Endothelial cell of umbilical vein (primary cell): ENCODE measurements around the gene C1QA. TPM values are rescaled to one million over a fixed set of nuclear protein-coding genes. Genes with fewer than 3 reads are reported as not detected.

Experiments used
- BruUV-seq: library from RNA; stranded (reverse); fragments of 400-500 nt; replicated peaks from 2 replicates; lab custom pipeline; 2021; lab: Mats Ljungman, UMichigan
- CTCF ChIA-PET: fragments of 300-600, 350-600 bp; sonication (Branson Sonifier 250); formaldehyde crosslinking; loops from one replicate; lab custom pipeline; 2021; ENCODE audit warnings: antibody characterized with exemption, inconsistent platforms; lab: Charles Lee
- POLR2A ChIA-PET: fragments of 300-600, 350-600 bp; sonication (Branson Sonifier 250); formaldehyde crosslinking; loops from one replicate; lab custom pipeline; 2021; ENCODE audit warnings: antibody characterized with exemption, inconsistent platforms; lab: Charles Lee
- DNase-seq: peaks from one replicate; pipeline ENCODE4 v3.0.0-alpha.2; 2011; ENCODE audit warnings: low read depth, low spot score
- FAIRE-seq: peaks from 2 replicates; lab custom pipeline; 2011; peaks lifted over from hg19 to GRCh38; lab: Jason Lieb, UNC
- H2AFZ ChIP-seq: 2 replicates; pipeline ENCODE4 v1.6.0; 2012; ENCODE audit warnings: low read depth, low read length, control low read depth, inconsistent platforms
- H3K27ac ChIP-seq: 2 replicates; pipeline ENCODE4 v1.5.1; 2011; ENCODE audit warnings: low read depth, mild to moderate bottlenecking, control low read depth, low read length, moderate library complexity; ENCODE audit not compliant: insufficient read depth
- H3K27me3 ChIP-seq, 2 experiments: 2 replicates each; pipeline versions ENCODE4 v1.6.0 to v1.6.1; 2011; ENCODE audit warnings: low read length in 2 of 2, mixed read lengths in 1 of 2; ENCODE audit not compliant: control insufficient read depth in 2 of 2, insufficient read depth in 2 of 2
- H3K36me3 ChIP-seq, 2 experiments: 2 replicates in 1 of 2; 3 replicates in 1 of 2; pipeline ENCODE4 v1.5.1; 2011; ENCODE audit warnings: low read length in 2 of 2, mild to moderate bottlenecking in 1 of 2, moderate library complexity in 1 of 2; ENCODE audit not compliant: control insufficient read depth in 2 of 2, insufficient read depth in 2 of 2; ENCODE audit errors: extremely low read depth in 1 of 2
- H3K4me1 ChIP-seq: 3 replicates; pipeline ENCODE4 v1.5.1; 2011; ENCODE audit warnings: mild to moderate bottlenecking, low read length; ENCODE audit not compliant: control insufficient read depth, insufficient read depth; ENCODE audit errors: extremely low read depth
- H3K4me2 ChIP-seq: 2 replicates; pipeline ENCODE4 v1.6.1; 2011; ENCODE audit warnings: low read length, control low read depth, mixed read lengths; ENCODE audit not compliant: insufficient read depth
- H3K4me3 ChIP-seq, 3 experiments: fragments of 200-600 bp in 1 of 3; sonication (generic), shearing (Covaris generic) in 1 of 3; replicated peaks in 1 of 3; 2 replicates each; pipeline ENCODE4 v1.5.1; 2011 to 2016; ENCODE audit warnings: control low read depth in 3 of 3, low read length in 3 of 3, mild to moderate bottlenecking in 2 of 3, inconsistent platforms in 1 of 3, low read depth in 1 of 3, moderate library complexity in 1 of 3; ENCODE audit not compliant: insufficient read depth in 1 of 3
- H3K79me2 ChIP-seq: 2 replicates; pipeline ENCODE4 v1.6.0; 2012; ENCODE audit warnings: low read length, inconsistent platforms; ENCODE audit not compliant: control insufficient read depth, insufficient read depth
- H3K9ac ChIP-seq: replicated peaks from 2 replicates; pipeline ENCODE3; 2011; ENCODE audit warnings: low read length, control low read depth; ENCODE audit not compliant: insufficient read depth; ENCODE audit errors: extremely low read depth
- H3K9me1 ChIP-seq: replicated peaks from 3 replicates; pipeline ENCODE4 v1.6.0; 2011; ENCODE audit warnings: mild to moderate bottlenecking, low read length; ENCODE audit not compliant: control insufficient read depth, insufficient read depth; ENCODE audit errors: extremely low read depth
- H3K9me3 ChIP-seq: replicated peaks from 2 replicates; pipeline ENCODE4 v1.5.1; 2012; ENCODE audit warnings: low read length, inconsistent platforms; ENCODE audit not compliant: control insufficient read depth, insufficient read depth
- H4K20me1 ChIP-seq: replicated peaks from 2 replicates; pipeline ENCODE3; 2011; ENCODE audit warnings: mild to moderate bottlenecking, low read length; ENCODE audit not compliant: control insufficient read depth, insufficient read depth; ENCODE audit errors: extremely low read depth
- CTCF ChIP-seq, 2 donors: IDR thresholded peaks; 1 replicate in 1 of 2; 2 replicates in 1 of 2; pipeline ENCODE4 v1.5.1; 2011; ENCODE audit warnings: low read length in 2 of 2, mild to moderate bottlenecking in 2 of 2, moderate library complexity in 2 of 2, control low read depth in 1 of 2, inconsistent platforms in 1 of 2, low read depth in 1 of 2; ENCODE audit not compliant: insufficient read depth in 1 of 2; ENCODE audit errors: extremely low read depth in 1 of 2
- EZH2 ChIP-seq: IDR thresholded peaks from 2 replicates; pipeline ENCODE4 v1.6.1; 2012; ENCODE audit warnings: borderline replicate concordance, low read depth, mild to moderate bottlenecking, moderate library complexity, low read length, inconsistent platforms; ENCODE audit not compliant: severe bottlenecking
- FOS ChIP-seq: IDR thresholded peaks from 2 replicates; pipeline ENCODE4 v1.6.1; 2011; ENCODE audit warnings: mild to moderate bottlenecking, low read length, moderate library complexity, borderline replicate concordance; ENCODE audit not compliant: insufficient read depth
- GATA2 ChIP-seq: IDR thresholded peaks from 2 replicates; pipeline ENCODE4 v1.7.0; 2011; ENCODE audit warnings: low read depth, mild to moderate bottlenecking, moderate library complexity, mixed read lengths, low read length; ENCODE audit not compliant: insufficient read length, insufficient read depth
- dilution Hi-C: fragments of 300-500 bp; cut with MboI; formaldehyde crosslinking; loops from one replicate; pipeline ENCODE4 v1.15.0; 2019; ENCODE audit warnings: low sequenced_read_pairs; ENCODE audit not compliant: extremely low pct_ligation_motif_present
- intact Hi-C: fragments of 100-400 bp; cut with micrococcal nuclease; formaldehyde crosslinking; loops from one replicate; pipeline ENCODE4 v1.10.0; 2022
- polyA plus RNA-seq, 4 experiments: library from polyadenylated mRNA; depleted of rRNA in 3 of 4; stranded (reverse) in 3 of 4; unstranded in 1 of 4; fragments of >200 nt; gene quantifications; 2 replicates each; pipeline versions ENCODE4 v1.2.1 to v1.2.3, GENCODE V29; 2011 to 2012; ENCODE audit warnings: missing spikeins in 1 of 4
- total RNA-seq: library from RNA; stranded (reverse); gene quantifications from 2 replicates; pipeline ENCODE4 v1.2.3, GENCODE V29; 2021

Gene C1QA
- total and polyA plus RNA-seq, 2 donors (not counting 3 experiments of a cell fraction or from before 2014, with no cell fraction given): not detected

- Histone ChIP-seq H3K27me3 (peaks cover 0 to 3% of the 10 kb centered on the region in 2 experiments), H3K4me1 (no peaks in the 10 kb centered on the region), H3K36me3 (no peaks in the 10 kb centered on the region), H2AFZ (no peak overlapping the region), H3K9me3 (no peaks in the 10 kb centered on the region), H3K9ac (no peak overlapping the region), H3K4me3 (no peak overlapping the region), H3K79me2 (no peaks in the 10 kb centered on the region), H4K20me1 (no peaks in the 10 kb centered on the region), H3K4me2 (no peak overlapping the region), H3K27ac (no peak overlapping the region), H3K9me1 (no peaks in the 10 kb centered on the region)
- intact Hi-C loops (loop anchor here (5.0 kb wide), 1 partner anchor 944 kb away; no protein-coding TSS in a partner anchor), dilution Hi-C loops (no loop called here)
- no peak for FAIRE-seq
- POLR2A ChIA-PET: no interaction called here
- no TSS peak for BruUV-seq
- TF ChIP-seq GATA2: no peak
- no peak for TF ChIP-seq FOS
- no peak for TF ChIP-seq EZH2
- no peak for TF ChIP-seq CTCF (IDR thresholded peaks at IDR 0.05; ENCODE audit: extremely low read depth in 1 of 2, insufficient read depth in 1 of 2, low read depth in 1 of 2, low read length in 2 of 2)
- DNase-seq: no peak
- CTCF ChIA-PET: interaction anchor here (0.6 to 5.5 kb wide), 19 partner anchors 10 to 1972 kb away, joined by 3 to 154 read pairs (median 4); partner anchors contain the start of gene ZBTB40
These were observed 4.8 kb downstream of the C1QA start for GRCh38 chr1:22641247-22641646.
